HUES64 (cell line): ENCODE measurements around the gene PANX2. TPM values are rescaled to one million over a fixed set of nuclear protein-coding genes. Genes with fewer than 3 reads are reported as not detected.
"Not testable (repeated sequence)": the region's sequence is repeated elsewhere in the genome, so short reads cannot be mapped to it uniquely, and the experiment has no call there.

Source experiments
- H3K27ac ChIP-seq: 2 replicates; pipeline ENCODE4 v1.7.0; 2013; ENCODE audit warnings: low read depth, low read length, inconsistent platforms
- H3K27me3 ChIP-seq: 2 replicates; pipeline ENCODE4 v1.6.1; 2013; ENCODE audit warnings: mild to moderate bottlenecking, low read length; ENCODE audit not compliant: insufficient read depth
- H3K36me3 ChIP-seq: 2 replicates; pipeline ENCODE4 v1.6.1; 2013; ENCODE audit warnings: mild to moderate bottlenecking, low read length; ENCODE audit not compliant: insufficient read depth
- H3K4me1 ChIP-seq: 2 replicates; pipeline ENCODE4 v1.6.1; 2013; ENCODE audit warnings: mild to moderate bottlenecking, low read length, moderate library complexity; ENCODE audit not compliant: insufficient read depth
- H3K4me3 ChIP-seq: 2 replicates; pipeline ENCODE4 v1.5.1; 2013; ENCODE audit warnings: mild to moderate bottlenecking, low read length, moderate library complexity
- H3K9ac ChIP-seq: 2 replicates; pipeline ENCODE4 v1.6.1; 2013; ENCODE audit warnings: mild to moderate bottlenecking, low read depth, low read length
- H3K9me3 ChIP-seq: 2 replicates; pipeline ENCODE4 v1.6.1; 2013; ENCODE audit warnings: low read depth, low read length; ENCODE audit not compliant: insufficient read depth
- WGBS: fragments of 150-250, 120-280 bp; methylation state at CpG from one replicate; pipeline ENCODE4 v1.1.7; 2013; ENCODE audit warnings: missing lambda C conversion rate; 5-methylcytosine and 5-hydroxymethylcytosine counted together
- polyA plus RNA-seq, 2 experiments: library from polyadenylated mRNA; stranded (reverse); fragments of 50-300 nt; gene quantifications; one replicate each; pipeline ENCODE4 v1.2.3, GENCODE V29; 2013

PANX2 gene, protein sequence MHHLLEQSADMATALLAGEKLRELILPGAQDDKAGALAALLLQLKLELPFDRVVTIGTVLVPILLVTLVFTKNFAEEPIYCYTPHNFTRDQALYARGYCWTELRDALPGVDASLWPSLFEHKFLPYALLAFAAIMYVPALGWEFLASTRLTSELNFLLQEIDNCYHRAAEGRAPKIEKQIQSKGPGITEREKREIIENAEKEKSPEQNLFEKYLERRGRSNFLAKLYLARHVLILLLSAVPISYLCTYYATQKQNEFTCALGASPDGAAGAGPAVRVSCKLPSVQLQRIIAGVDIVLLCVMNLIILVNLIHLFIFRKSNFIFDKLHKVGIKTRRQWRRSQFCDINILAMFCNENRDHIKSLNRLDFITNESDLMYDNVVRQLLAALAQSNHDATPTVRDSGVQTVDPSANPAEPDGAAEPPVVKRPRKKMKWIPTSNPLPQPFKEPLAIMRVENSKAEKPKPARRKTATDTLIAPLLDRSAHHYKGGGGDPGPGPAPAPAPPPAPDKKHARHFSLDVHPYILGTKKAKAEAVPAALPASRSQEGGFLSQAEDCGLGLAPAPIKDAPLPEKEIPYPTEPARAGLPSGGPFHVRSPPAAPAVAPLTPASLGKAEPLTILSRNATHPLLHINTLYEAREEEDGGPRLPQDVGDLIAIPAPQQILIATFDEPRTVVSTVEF
- polyA plus RNA-seq (2013, experiment 1 of 2) = 3.0 TPM
- polyA plus RNA-seq (2013, experiment 2 of 2) = 2.9 TPM

DNA sequence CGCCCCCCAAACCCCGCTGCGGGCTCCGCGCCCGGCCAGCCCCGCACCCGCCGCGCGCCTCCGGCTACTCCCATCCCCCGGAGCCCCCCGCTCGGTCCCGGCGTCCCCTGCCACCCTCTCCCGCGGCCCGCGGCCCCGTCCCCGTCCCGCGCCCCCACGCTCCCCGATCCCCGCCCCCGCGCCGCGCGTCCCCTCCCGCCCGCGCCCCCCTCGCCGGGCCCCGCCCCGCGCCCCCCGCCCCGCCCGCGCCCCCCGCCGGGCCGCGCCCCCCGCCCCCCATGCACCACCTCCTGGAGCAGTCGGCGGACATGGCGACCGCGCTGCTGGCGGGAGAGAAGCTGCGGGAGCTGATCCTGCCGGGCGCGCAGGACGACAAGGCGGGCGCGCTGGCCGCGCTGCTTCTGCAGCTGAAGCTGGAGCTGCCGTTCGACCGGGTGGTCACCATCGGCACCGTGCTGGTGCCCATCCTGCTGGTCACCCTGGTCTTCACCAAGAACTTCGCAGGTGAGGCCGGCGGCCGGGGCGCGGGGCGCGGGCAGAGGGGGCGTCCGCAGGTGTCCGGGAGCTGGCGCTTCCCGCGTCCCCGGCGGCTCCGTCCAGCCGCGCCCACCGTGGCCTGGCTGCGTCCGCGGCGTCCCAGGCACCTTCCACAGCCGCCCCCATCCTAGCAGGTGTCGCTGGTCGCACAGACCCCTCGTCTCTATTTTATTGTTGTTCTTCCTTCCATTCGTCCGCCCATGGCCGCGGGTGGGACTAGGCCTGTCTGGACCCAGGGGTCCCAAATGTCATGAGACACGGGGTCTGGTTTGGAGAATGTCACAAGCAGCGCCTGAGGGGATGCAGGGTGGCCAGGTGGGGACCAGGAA, at the start of gene PANX2:
TSS of gene PANX2 (plus strand) at position 279 of the 866 bp plus-strand sequence. CDS start at position 279, 0 bp downstream.
- WGBS = 4% methylated on average over 82 of the region's 105 CpGs
- no peaks in the 10 kb centered on the region for H3K9me3 ChIP-seq
- peaks cover 3% of the 10 kb centered on the region; the same call in 1 of the 2 replicates for H3K4me1 ChIP-seq
- no peaks in the 10 kb centered on the region for H3K36me3 ChIP-seq
- peak within 1 kb of the TSS; percentile 75 for H3K4me3 ChIP-seq
- H3K27ac ChIP-seq = no peak within 1 kb of the TSS
- H3K27me3 ChIP-seq = peaks cover 37% of the 10 kb centered on the region
- peak within 1 kb of the TSS; percentile 69; the same call in 1 of the 2 replicates for H3K9ac ChIP-seq

DNA sequence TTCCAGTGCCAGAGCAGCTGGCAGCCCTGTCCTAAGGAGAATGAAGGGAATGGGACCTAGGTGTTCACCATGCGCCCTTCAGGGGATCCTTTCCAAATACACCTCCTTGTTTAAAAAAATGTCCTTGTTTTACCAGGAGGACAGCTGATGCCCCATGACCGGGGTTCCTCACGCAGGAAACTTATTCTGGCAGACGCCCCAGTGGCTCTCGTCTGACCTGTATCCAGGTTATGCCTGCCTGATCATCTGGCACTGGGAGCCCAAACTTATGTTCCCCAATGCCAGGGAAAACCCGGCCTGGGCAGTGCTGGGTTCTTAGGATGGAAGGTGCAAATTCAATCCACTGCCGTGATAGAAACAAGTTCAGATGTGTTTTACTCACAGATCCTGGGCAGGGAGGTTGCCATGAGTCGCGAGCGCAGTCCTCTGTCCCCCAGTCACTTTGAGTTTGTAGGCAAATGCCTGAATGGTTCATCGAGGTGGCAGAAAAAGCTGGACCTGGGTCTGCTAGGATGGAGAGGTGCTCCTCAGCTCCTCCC, 49.3 kb upstream of the PANX2 start:
- H3K4me3 ChIP-seq = no peak overlapping the region
- H3K36me3 ChIP-seq = no peaks in the 10 kb centered on the region
- no peak overlapping the region for H3K27ac ChIP-seq
- H3K9ac ChIP-seq = no peak overlapping the region
- 0 out of 2 replicates have a peak, but pooled peaks cover 6% of the 10 kb centered on the region for H3K9me3 ChIP-seq
- H3K27me3 ChIP-seq = 0 out of 2 replicates have a peak, but pooled peaks cover 4% of the 10 kb centered on the region
- WGBS = 86% methylated on average over 11 of the region's 11 CpGs
- H3K4me1 ChIP-seq = no peaks in the 10 kb centered on the region

DNA sequence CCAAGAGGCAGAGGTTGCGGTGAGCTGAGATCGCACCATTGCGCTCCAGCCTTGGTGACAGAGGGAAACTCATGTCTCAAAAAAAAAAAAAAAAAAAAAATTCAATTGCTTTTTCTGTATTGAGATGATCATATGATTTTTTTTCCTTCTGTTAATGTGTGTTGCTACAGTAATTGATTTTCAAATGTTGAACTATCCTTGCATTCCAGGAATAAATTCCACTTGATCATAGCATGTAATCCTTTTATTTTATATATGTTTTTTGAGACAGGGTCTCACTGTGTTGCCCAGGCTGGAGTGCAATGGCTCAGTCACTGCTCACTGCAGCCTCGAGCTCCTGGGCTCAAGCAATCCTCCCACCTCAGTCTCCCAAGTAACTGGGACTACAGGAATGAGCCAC, 47.4 kb upstream of the PANX2 start:
- H3K27me3 ChIP-seq = 0 out of 2 replicates have a peak, but pooled peaks cover 4% of the 10 kb centered on the region
- H3K4me1 ChIP-seq = no peaks in the 10 kb centered on the region
- 95% methylated on average over 4 of the region's 4 CpGs for WGBS
- H3K9ac ChIP-seq = no peak overlapping the region
- 0 out of 2 replicates have a peak, but pooled peaks cover 6% of the 10 kb centered on the region for H3K9me3 ChIP-seq
- no peak overlapping the region for H3K27ac ChIP-seq
- no peaks in the 10 kb centered on the region for H3K36me3 ChIP-seq
- H3K4me3 ChIP-seq = no peak overlapping the region

DNA sequence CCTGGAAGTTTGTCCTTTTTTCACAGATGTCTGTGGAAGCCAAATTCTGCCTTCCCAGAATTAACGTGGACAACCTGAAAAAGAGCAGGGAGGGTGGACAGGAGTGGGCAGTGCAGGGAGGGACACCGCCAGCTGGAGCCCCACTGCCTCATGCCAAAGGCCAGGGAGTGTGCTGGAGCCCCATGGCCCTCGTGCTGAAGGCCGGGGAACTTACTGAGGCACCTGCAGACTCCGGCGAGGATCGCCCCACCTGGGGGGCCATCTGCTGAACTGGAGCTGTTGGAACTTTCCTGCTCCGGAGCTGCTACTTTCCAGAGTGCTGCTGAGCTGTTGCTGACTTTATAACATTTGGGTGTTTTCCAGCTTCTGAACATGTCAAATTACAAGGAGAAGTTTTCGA, 45.5 kb upstream of the PANX2 start:
- Histone ChIP-seq H3K4me3 (no peak overlapping the region), H3K36me3 (no peaks in the 10 kb centered on the region), H3K9ac (no peak overlapping the region), H3K9me3 (0 out of 2 replicates have a peak, but pooled peaks cover 6% of the 10 kb centered on the region), H3K4me1 (no peaks in the 10 kb centered on the region), H3K27me3 (0 out of 2 replicates have a peak, but pooled peaks cover 4% of the 10 kb centered on the region), H3K27ac (no peak overlapping the region)
- WGBS = 92% methylated on average over 9 of the region's 9 CpGs

DNA sequence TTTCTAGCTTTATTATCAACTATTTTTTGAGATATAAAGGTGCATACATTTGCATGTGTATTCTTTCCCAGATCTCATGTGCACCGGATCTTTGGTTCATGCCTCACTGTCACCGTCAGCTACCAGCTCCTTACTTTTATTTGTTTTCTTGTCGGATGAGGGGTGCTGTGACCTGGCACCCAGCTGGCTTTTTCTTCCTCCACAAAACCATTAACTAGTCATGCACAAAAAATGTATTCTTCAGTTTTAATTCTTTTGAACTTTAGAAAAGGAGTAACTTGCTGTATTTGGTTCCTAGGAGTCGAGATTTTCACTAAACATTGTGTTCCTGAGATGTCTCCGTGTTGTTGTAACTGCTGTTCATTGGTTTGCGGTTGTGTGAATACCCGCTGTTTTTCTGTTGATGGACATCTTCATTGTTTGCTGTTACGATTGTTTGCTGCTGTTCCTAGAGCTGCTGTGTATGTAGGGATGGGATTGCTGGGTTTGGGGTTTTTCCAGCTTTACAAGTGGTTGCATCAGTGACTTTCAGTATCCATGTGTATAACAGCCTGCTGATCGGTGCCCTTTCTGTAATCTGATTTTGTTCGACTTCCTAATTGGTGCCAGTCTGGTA, 41.3 kb upstream of the PANX2 start:
- 94% methylated on average over 10 of the region's 10 CpGs for WGBS
- Histone ChIP-seq H3K9me3 (no peaks in the 10 kb centered on the region), H3K36me3 (no peaks in the 10 kb centered on the region), H3K4me1 (no peaks in the 10 kb centered on the region), H3K9ac (no peak overlapping the region), H3K27ac (no peak overlapping the region), H3K4me3 (no peak overlapping the region), H3K27me3 (no peaks in the 10 kb centered on the region)

DNA sequence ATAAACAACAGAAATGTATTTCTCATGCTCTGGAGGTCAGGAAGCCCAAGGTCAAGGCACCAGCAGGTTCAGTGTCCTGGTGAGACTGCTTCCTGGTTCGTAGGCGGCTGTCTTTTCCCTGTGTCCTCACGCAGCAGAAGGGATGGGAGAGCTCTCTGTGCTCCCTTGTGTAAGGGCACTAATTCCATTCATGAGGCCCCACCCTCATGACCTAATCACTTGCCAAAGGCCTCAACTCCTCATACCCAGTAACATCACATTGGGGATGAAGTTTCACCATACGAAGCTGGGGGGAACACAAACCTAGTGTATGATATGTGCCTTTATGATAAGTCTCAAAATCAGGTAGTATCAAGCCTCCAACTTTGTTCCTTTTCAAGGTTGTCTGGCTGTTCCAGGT, 38.6 kb upstream of the PANX2 start:
- H3K4me1 ChIP-seq = no peaks in the 10 kb centered on the region
- no peaks in the 10 kb centered on the region for H3K27me3 ChIP-seq
- H3K36me3 ChIP-seq = no peaks in the 10 kb centered on the region
- H3K27ac ChIP-seq = no peak overlapping the region
- 88% methylated on average over 4 of the region's 4 CpGs for WGBS
- H3K9ac ChIP-seq = no peak overlapping the region
- H3K9me3 ChIP-seq = no peaks in the 10 kb centered on the region
- H3K4me3 ChIP-seq = no peak overlapping the region

DNA sequence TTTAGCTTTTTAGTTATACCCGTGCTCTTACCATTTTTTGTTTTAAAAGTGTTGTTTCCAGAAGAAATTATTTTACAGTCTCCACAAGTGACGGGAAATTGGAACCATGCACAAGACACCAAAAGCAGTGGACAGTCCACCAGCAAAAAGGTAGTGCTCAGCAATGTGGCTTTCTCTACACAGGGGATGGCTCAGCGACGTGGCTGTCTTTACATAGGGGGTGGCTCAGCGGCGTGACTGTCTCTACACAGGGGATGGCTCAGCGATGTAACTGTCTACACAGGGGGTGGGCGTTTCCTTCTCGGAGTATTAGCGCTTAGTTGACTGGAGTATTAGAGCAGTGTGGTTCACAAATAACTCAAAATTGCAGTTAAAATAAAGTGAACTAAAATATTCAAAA, 36.0 kb upstream of the PANX2 start:
- Histone ChIP-seq H3K9me3 (no peaks in the 10 kb centered on the region), H3K27me3 (no peaks in the 10 kb centered on the region), H3K27ac (no peak overlapping the region), H3K4me3 (no peak overlapping the region), H3K9ac (no peak overlapping the region), H3K4me1 (no peaks in the 10 kb centered on the region), H3K36me3 (no peaks in the 10 kb centered on the region)
- 91% methylated on average over 10 of the region's 10 CpGs for WGBS

DNA sequence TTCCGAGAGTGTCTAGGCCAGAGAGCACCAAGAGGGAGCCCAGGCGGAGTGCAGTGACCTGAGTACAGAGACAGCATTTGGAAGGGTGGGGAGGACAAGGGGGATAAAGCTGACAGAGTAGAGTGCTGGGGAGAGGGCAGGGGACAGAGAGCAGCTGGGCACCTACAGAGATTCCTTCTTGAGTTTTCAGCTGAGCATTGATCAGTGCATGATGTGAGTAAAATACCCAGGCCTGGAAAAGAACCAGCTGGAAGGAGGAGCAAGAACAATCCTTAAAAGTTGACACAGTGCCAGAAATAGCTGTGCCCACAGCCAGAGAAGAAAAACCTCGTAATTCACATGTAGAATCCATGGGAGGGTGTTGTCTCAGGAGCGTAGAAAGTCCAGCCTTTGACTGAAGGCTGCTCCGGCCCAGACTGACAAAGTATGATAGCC, 33.9 kb upstream of the PANX2 start:
- H3K4me1 ChIP-seq = no peaks in the 10 kb centered on the region
- H3K4me3 ChIP-seq = no peak overlapping the region
- no peak overlapping the region for H3K9ac ChIP-seq
- no peaks in the 10 kb centered on the region for H3K27me3 ChIP-seq
- no peak overlapping the region for H3K27ac ChIP-seq
- no peaks in the 10 kb centered on the region for H3K36me3 ChIP-seq
- no peaks in the 10 kb centered on the region for H3K9me3 ChIP-seq
- 92% methylated on average over 5 of the region's 5 CpGs for WGBS

DNA sequence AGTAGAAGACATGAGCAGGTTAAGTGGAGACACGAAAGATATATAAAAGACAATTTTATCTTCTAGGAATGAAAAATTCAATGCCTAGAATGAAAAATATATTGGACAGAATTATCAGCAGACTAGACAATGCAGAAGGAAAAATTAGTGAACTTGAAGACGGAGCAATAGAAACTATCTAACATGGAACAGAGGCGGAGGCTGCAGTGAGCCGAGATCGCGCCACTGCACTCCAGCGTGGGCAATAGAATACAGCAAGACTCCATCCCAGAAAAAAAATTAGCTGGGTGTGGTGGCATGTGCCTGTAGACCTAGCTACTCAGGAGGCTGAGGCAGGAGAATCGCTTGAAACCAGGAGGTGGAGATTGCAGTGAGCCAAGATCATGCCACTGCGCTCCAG, 33.3 kb upstream of the PANX2 start:
- not testable (repeated sequence) for H3K27me3 ChIP-seq, H3K4me3 ChIP-seq, H3K4me1 ChIP-seq, H3K9ac ChIP-seq, H3K36me3 ChIP-seq, H3K27ac ChIP-seq, H3K9me3 ChIP-seq
- 96% methylated on average over 8 of the region's 9 CpGs for WGBS

DNA sequence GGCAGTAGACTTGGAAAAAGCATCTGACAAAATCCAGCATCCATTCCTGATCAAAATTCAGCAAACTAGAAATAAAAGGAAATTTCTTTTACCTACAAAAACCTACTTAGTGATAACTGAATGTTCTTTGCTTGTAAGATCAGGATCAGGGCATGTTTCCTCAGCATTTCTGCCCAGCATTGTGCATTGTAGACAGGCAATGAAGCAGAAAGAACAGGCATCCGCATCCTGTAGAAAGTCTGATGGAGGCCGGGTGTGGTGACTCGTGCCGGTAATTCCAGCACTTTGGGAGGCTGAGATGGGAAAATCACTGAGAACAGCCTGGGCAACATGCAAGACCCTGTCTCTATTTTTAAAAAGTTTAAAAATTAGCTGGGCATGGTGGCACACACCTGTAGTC, 32.5 kb upstream of the PANX2 start:
- no peak overlapping the region for H3K27ac ChIP-seq
- no peaks in the 10 kb centered on the region for H3K9me3 ChIP-seq
- H3K4me3 ChIP-seq = no peak overlapping the region
- no peaks in the 10 kb centered on the region for H3K4me1 ChIP-seq
- no peaks in the 10 kb centered on the region for H3K36me3 ChIP-seq
- H3K9ac ChIP-seq = no peak overlapping the region
- WGBS = 91% methylated on average over 4 of the region's 4 CpGs
- no peaks in the 10 kb centered on the region for H3K27me3 ChIP-seq
